PC-3 (cell line): Measurements from ENCODE around the gene PEX11A. TPM values are rescaled to one million over a fixed set of nuclear protein-coding genes. Genes with fewer than 3 reads are reported as not detected.

Source experiments
- ATAC-seq: fragments of 200-7000 bp; cut with Tn5 transposase; 2 replicates; pipeline ENCODE4 v1.9.1; 2020; ENCODE audit warnings: mild to moderate bottlenecking, moderate library complexity
- BruUV-seq: library from RNA; stranded (reverse); fragments of 400-500 nt; replicated peaks from 2 replicates; lab custom pipeline; 2021; lab: Mats Ljungman, UMichigan
- CTCF ChIA-PET: fragments of 300-600 bp; sonication (Branson Sonifier 250); formaldehyde crosslinking; loops from one replicate; lab custom pipeline; 2022; ENCODE audit warnings: antibody characterized with exemption; lab: Charles Lee
- POLR2A ChIA-PET: fragments of 300-600 bp; sonication (Branson Sonifier 250); formaldehyde crosslinking; loops from one replicate; lab custom pipeline; 2022; ENCODE audit warnings: antibody characterized with exemption; ENCODE audit not compliant: unreplicated experiment; lab: Charles Lee
- DNase-seq: peaks from one replicate; pipeline ENCODE4 v3.0.0-alpha.2; 2015
- H2AFZ ChIP-seq: fragments of 300-600 bp; sonication (generic); 2 replicates; pipeline ENCODE4 v1.6.0; 2016; ENCODE audit warnings: antibody characterized with exemption, low read length
- H3F3A ChIP-seq: fragments of 300-600 bp; sonication (generic); one replicate; pipeline ENCODE4 v1.6.0; 2017; ENCODE audit warnings: antibody characterized with exemption, low read length, control low read depth, mild to moderate bottlenecking; ENCODE audit not compliant: unreplicated experiment
- H3K27ac ChIP-seq: fragments of 300-600 bp; sonication (generic); 2 replicates; pipeline ENCODE4 v1.5.1; 2016; ENCODE audit warnings: mild to moderate bottlenecking, low read length
- H3K27me3 ChIP-seq: fragments of 300-600 bp; sonication (generic); 2 replicates; pipeline ENCODE4 v1.6.1; 2016; ENCODE audit warnings: low read length, mixed read lengths
- H3K36me3 ChIP-seq: fragments of 300-600 bp; sonication (generic); 2 replicates; pipeline ENCODE4 v1.6.1; 2016; ENCODE audit warnings: low read depth, mixed run types, low read length, mixed read lengths
- H3K4me1 ChIP-seq: fragments of 300-600 bp; sonication (generic); 2 replicates; pipeline ENCODE4 v1.5.1; 2016; ENCODE audit warnings: low read length; ENCODE audit not compliant: insufficient read depth
- H3K4me2 ChIP-seq: fragments of 300-600 bp; sonication (generic); 2 replicates; pipeline ENCODE4 v1.6.0; 2016; ENCODE audit warnings: low read length
- H3K4me3 ChIP-seq: fragments of 300-600 bp; sonication (generic); 2 replicates; pipeline ENCODE4 v1.5.1; 2016; ENCODE audit warnings: mild to moderate bottlenecking, low read length, mixed read lengths
- H3K79me2 ChIP-seq: fragments of 300-600 bp; sonication (generic); 2 replicates; pipeline ENCODE4 v1.6.1; 2017; ENCODE audit warnings: low read length, mixed read lengths
- H3K9ac ChIP-seq: fragments of 300-600 bp; sonication (generic); 2 replicates; pipeline ENCODE4 v1.6.0; 2016; ENCODE audit warnings: mild to moderate bottlenecking, low read length
- H3K9me2 ChIP-seq: fragments of 300-600 bp; sonication (generic); replicated peaks from 2 replicates; pipeline ENCODE4 v1.6.1; 2016; ENCODE audit warnings: mixed run types, low read length, mixed read lengths
- H3K9me3 ChIP-seq: fragments of 300-600 bp; sonication (generic); 2 replicates; pipeline ENCODE4 v1.6.1; 2016; ENCODE audit warnings: low read length, mixed read lengths
- H4K20me1 ChIP-seq: fragments of 300-600 bp; sonication (generic); 2 replicates; pipeline ENCODE4 v1.6.1; 2016; ENCODE audit warnings: low read length, mixed read lengths
- EZH2 ChIP-seq: fragments of 300-600 bp; sonication (generic); IDR thresholded peaks from one replicate; pipeline ENCODE4 v1.6.1; 2017; ENCODE audit warnings: antibody characterized with exemption, mild to moderate bottlenecking, low read length; ENCODE audit not compliant: unreplicated experiment
- EZH2phosphoT487 ChIP-seq: fragments of 300-600 bp; sonication (generic); IDR thresholded peaks from 2 replicates; pipeline ENCODE4 v1.6.1; 2018; ENCODE audit warnings: mild to moderate bottlenecking, antibody characterized with exemption, low read length, borderline replicate concordance
- intact Hi-C: fragments of 100-400 bp; cut with micrococcal nuclease; formaldehyde crosslinking; loops from 2 replicates; pipeline ENCODE4 v1.9.0; 2023
- total RNA-seq: library from RNA; depleted of rRNA; stranded (reverse); fragments of >200 nt; gene quantifications from 2 replicates; pipeline ENCODE4 v1.2.3, GENCODE V29; 2014
- TF ChIP-seq, protein P1 (sequence below): fragments of 300-600 bp; sonication (generic); conservative IDR thresholded peaks from 2 replicates; pipeline ENCODE4 v1.5.1; 2017; ENCODE audit warnings: antibody characterized with exemption, low read depth, mild to moderate bottlenecking, low read length

PEX11A gene
- total RNA-seq, 1 experiment from 2014 or later: 9.7 TPM

DNA sequence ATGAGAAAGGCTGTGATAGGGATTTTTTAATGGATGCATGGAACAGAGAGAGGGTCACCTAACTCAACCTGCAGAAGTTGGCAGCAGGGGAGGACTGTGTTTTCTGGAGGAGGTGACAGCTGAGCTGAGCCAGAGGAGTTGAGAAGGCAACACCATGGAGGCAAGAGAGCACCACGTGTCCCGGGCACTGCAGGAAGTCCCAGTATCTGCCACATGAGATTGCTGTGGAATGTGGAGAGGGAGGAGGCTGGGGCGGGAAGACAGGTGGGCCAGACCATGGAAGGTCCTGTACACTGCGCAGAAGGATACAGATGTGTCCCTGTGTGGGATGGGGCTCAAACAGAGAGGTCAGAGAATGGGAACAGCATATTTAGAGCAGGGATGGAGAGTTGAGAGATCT, 45.2 kb upstream of the PEX11A start:
- TF ChIP-seq, protein P1, sequence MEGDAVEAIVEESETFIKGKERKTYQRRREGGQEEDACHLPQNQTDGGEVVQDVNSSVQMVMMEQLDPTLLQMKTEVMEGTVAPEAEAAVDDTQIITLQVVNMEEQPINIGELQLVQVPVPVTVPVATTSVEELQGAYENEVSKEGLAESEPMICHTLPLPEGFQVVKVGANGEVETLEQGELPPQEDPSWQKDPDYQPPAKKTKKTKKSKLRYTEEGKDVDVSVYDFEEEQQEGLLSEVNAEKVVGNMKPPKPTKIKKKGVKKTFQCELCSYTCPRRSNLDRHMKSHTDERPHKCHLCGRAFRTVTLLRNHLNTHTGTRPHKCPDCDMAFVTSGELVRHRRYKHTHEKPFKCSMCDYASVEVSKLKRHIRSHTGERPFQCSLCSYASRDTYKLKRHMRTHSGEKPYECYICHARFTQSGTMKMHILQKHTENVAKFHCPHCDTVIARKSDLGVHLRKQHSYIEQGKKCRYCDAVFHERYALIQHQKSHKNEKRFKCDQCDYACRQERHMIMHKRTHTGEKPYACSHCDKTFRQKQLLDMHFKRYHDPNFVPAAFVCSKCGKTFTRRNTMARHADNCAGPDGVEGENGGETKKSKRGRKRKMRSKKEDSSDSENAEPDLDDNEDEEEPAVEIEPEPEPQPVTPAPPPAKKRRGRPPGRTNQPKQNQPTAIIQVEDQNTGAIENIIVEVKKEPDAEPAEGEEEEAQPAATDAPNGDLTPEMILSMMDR: no peak
- TF ChIP-seq EZH2phosphoT487 (no peak), EZH2 (no peak)
- no peaks in the 10 kb centered on the region for H3K9me3 ChIP-seq
- H3K9ac ChIP-seq: no peak overlapping the region
- H3K27me3 ChIP-seq: no peaks in the 10 kb centered on the region
- H3K4me1 ChIP-seq: 0 out of 2 replicates have a peak, but pooled peaks cover 3% of the 10 kb centered on the region
- no peak for DNase-seq
- intact Hi-C loops: no loop called here
- no TSS peak for BruUV-seq
- H3K27ac ChIP-seq: no peak overlapping the region
- H3K4me2 ChIP-seq: no peak overlapping the region
- ATAC-seq: no peak
- H4K20me1 ChIP-seq: no peaks in the 10 kb centered on the region
- no peaks in the 10 kb centered on the region for H3K79me2 ChIP-seq
- ChIA-PET CTCF (no interaction called here), POLR2A (no interaction called here)
- no peak overlapping the region for H3K4me3 ChIP-seq
- H2AFZ ChIP-seq: no peak overlapping the region
- no peaks in the 10 kb centered on the region for H3K9me2 ChIP-seq
- no peaks in the 10 kb centered on the region for H3F3A ChIP-seq
- H3K36me3 ChIP-seq: no peaks in the 10 kb centered on the region

DNA sequence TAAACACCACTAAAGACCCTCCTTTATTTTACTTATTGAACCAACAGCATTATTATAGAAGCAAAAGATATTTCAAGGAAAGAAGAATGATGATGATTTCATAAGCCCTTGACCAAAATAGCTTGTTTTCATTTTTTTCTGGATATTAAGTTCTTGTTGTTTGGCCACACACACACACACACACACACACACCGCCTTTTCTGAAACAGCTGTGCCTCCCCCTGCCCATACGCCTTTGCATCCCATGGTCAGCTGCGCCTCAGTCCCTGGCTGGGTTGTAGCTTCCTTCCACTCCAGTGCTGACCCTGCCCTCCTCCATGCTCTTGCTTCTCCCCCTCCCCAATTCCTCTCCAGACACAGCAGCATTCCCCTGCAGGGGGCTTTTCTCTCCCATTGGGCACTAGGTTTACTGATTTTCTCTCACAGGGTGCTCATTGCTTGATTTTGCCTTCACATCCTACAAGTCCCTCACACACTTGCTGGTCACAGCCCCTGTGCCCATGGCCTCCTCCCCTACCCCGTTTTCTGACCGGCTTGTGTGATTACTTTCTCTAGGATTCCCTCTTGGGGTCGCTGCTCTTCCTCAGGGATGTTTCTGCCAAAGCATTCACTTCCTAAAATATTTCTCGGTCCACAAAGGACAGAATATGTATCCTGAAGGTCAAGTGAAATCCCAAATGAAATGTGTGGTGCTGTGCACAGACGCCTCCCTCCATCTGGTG, 42.1 kb upstream of the PEX11A start:
- no peaks in the 10 kb centered on the region for H3K27me3 ChIP-seq
- no peaks in the 10 kb centered on the region for H3K4me1 ChIP-seq
- no peak overlapping the region for H2AFZ ChIP-seq
- H3K4me3 ChIP-seq: no peak overlapping the region
- H3K9me3 ChIP-seq: no peaks in the 10 kb centered on the region
- ChIA-PET CTCF (no interaction called here), POLR2A (no interaction called here)
- H3K79me2 ChIP-seq: no peaks in the 10 kb centered on the region
- no peaks in the 10 kb centered on the region for H4K20me1 ChIP-seq
- H3F3A ChIP-seq: no peaks in the 10 kb centered on the region
- BruUV-seq: no TSS peak
- H3K9ac ChIP-seq: no peak overlapping the region
- DNase-seq: no peak
- no peaks in the 10 kb centered on the region for H3K36me3 ChIP-seq
- H3K4me2 ChIP-seq: no peak overlapping the region
- no peak for ATAC-seq
- TF ChIP-seq EZH2 (no peak), EZH2phosphoT487 (no peak)
- TF ChIP-seq, protein P1: no peak
- H3K9me2 ChIP-seq: no peaks in the 10 kb centered on the region
- H3K27ac ChIP-seq: no peak overlapping the region
- intact Hi-C loops: no loop called here

- Histone ChIP-seq H2AFZ (no peak overlapping the region), H3K4me3 (no peak overlapping the region), H3K4me2 (no peak overlapping the region), H3K9me2 (no peaks in the 10 kb centered on the region), H3K79me2 (no peaks in the 10 kb centered on the region), H3F3A (no peaks in the 10 kb centered on the region), H4K20me1 (no peaks in the 10 kb centered on the region), H3K36me3 (no peaks in the 10 kb centered on the region), H3K4me1 (no peaks in the 10 kb centered on the region), H3K9me3 (no peaks in the 10 kb centered on the region), H3K9ac (no peak overlapping the region), H3K27ac (no peak overlapping the region), H3K27me3 (no peaks in the 10 kb centered on the region)
- no peak for TF ChIP-seq EZH2
- TF ChIP-seq, protein P1: no peak
- no peak for TF ChIP-seq EZH2phosphoT487
- DNase-seq (no peak), ATAC-seq (no peak)
- ChIA-PET CTCF (no interaction called here), POLR2A (no interaction called here)
- BruUV-seq: no TSS peak
- intact Hi-C loops: no loop called here
These were observed 40.7 kb upstream of the PEX11A start for GRCh38 chr15:89731275-89731674.
